Measurements from ENCODE around the gene ABCG1.
A peak's percentile ranks its signal among the peaks of the same experiment; 100 is the strongest.

ABCG1 gene

DNA sequence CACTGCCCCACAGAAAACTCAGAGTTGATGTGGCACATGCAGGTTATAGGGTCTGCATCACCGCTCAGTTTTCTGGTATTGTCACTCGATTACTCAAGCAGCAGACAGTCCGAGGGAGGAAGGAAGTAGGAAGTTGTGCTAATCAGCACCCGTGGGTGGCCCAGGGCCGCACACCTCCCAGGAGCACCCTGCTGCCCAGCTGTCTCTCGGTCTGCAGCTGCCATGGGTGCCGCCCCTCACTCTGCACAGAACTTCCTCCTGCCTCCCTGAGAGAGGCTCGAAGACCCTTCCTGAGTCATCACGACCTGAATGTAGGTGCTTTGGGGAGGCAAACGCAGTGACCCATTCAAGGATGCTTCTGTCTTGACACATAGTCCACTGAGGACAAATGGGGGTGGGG is 100.4 kb downstream of the ABCG1 start:
- DNase-seq, result peak in 1 of 51 donors; percentile 9

- DNase-seq, result no peak
Observed at GRCh38 chr21:42319851-42320572, 101.1 kb downstream of the ABCG1 start.

GRCh38 chr21:42320791-42321190 is 101.9 kb downstream of the ABCG1 start:
- DNase-seq, result no peak

DNA sequence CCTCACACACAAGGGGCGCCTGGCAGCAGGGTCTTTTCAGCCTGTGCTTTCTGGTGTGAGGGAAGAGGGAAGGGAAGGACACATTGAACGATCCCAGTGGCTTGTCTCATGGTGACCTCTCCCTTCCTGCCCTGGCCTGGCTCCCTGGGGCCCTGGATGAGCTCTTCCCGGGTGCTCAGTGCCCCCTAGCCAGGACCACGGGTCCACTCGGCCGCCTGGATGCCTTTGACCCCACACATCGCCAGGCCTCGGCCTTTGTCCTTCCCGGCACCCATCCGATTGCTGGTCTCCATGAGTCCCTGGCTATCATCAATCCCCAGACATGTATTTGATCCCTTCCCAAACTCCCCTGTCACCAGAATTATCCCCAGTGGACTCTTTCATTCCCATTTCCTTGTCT is 102.3 kb downstream of the ABCG1 start:
- DNase-seq, result no peak

GRCh38 chr21:42321845-42322244 is 102.9 kb downstream of the ABCG1 start:
- DNase-seq, result no peak

DNA sequence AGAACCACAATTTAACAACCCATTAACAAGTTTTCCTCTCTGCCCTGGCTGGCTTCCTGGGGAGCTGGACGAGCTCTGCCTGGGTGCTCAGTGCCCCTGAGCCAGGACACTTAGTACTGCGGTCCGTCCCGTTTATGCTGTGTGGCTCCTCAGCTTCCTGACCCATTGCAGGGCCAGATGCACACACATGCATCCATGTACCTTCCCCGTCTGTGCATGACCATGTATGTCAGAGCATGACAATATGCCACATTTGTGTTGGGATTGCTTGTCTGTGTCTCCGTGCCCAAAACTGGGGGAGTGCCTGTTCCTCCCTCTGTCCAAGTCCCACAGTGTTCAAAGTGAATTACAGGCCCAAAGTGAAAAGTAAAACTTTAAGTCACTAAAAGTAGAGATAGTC is 106.0 kb downstream of the ABCG1 start:
- DNase-seq, result no peak

DNA sequence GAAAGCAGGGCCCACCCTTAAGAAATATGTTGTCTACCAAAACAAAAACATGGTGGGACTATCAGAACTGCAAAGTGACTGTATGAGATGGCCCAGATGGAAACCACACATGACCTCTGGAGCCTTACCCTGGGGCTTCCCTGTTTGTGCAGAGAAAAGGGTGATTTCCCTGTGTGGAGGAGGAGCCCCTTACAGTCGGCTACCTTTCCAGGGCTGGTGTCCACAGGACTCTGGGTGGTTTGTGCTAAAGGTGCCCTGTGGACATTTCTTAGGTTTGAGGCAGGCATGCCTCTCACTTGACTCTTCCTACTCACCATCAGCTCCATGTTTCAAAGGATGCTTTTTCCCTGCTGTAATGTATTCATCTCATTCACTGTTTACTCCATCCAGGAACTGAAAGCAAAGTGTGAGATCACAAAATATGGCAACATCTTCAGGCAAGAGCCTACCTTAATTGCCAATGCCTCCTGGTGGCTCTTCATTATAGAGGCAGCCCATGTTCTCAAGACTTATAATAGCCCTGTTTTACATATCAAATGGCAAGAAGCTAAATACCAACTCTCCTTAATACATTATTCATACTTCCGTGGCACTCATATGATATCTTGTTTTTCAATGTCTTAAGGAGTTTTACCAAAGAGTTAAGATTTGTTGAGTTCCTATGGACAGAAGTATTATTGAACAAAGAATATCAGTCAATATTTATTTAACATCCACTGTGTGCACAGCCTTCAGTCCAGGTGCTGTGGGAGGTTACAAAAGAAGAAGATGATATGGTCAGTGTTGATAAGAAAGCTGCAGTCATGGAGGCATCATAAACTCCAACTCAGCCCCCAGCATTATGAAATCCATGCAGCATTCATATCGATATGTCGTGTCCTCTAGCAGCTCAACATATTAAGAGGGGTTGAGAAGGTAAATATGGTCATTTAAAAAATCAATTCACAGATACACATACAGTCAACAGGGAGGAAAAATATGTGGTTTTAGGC is 111.7 kb downstream of the ABCG1 start:
- no peak for DNase-seq

DNA sequence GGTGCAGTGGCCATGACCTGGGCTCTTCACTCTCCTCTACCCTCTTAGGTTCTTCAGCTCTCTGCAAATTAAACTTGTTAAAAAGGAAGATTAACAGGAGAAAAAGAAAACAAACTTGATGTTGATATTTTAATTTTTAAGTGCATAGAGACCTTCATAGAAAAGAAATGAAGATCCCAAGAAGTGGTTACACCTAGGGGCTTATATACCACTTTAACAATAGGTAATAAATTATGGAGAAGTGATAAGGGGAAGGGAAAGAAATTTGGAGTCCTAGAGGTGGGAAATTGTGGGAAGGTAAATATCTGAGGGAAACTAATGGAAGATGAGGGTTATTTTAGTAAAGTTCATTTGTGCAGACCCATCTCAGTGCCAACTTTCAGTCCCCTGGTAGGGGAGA is 112.7 kb downstream of the ABCG1 start:
- no peak for DNase-seq

DNA sequence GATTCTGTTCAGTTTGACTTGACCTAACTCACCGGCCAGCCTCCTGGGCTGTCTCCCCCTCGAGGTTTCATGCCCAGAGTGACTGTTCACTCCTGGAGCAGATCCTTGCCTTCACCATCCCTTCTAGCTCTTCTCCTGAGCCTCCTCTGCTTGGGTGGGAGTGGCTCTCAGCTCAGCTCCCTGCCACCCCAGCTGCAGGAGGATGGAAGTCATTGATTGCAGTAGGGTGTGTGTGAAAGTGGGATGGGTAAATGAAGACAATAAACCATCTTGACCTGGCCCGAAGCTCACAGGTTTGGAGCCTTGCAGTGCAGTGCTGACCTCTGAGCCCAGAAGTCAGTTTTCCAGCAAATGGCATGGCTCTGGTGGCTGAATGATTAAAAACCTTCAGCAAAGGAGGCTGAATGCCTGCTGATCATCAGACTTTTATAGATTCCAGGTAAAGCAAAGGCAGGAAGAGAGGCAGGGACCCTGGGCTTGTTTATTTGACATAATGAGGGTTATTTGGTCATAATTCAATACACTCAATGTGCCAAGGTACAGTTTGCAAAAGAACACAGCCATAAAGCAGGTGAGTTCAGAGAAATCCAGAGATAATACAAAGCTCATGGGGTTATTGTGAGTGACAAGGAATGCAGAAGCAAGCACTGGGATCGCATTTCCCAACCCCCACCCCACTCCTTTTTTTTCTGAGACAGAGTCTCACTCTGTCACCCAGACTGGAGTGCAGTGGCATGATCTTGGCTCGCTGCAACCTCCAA is 113.8 kb downstream of the ABCG1 start:
- no peak for DNase-seq

GRCh38 chr21:42336054-42336453 is 117.1 kb downstream of the ABCG1 start:
- DNase-seq, result no peak

DNA sequence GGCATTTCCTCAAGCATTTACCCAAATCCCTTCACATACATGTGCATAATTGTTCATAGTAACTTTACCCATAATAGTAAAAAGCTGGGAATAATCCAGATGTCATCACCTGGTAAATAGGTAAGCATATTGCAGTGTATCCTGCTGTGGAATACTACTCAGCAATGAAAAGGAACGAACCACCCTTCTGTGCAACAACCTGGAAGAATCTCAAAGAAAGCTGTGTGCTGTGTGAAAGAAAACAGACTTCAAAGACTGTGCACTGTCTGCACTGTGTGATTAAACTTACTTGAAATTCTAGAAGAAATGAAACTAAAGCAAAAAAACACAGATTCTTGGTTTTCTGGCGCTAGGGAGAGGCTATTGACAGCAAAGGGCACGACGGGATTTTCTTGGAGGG is 118.3 kb downstream of the ABCG1 start:
- no peak for DNase-seq

DNA sequence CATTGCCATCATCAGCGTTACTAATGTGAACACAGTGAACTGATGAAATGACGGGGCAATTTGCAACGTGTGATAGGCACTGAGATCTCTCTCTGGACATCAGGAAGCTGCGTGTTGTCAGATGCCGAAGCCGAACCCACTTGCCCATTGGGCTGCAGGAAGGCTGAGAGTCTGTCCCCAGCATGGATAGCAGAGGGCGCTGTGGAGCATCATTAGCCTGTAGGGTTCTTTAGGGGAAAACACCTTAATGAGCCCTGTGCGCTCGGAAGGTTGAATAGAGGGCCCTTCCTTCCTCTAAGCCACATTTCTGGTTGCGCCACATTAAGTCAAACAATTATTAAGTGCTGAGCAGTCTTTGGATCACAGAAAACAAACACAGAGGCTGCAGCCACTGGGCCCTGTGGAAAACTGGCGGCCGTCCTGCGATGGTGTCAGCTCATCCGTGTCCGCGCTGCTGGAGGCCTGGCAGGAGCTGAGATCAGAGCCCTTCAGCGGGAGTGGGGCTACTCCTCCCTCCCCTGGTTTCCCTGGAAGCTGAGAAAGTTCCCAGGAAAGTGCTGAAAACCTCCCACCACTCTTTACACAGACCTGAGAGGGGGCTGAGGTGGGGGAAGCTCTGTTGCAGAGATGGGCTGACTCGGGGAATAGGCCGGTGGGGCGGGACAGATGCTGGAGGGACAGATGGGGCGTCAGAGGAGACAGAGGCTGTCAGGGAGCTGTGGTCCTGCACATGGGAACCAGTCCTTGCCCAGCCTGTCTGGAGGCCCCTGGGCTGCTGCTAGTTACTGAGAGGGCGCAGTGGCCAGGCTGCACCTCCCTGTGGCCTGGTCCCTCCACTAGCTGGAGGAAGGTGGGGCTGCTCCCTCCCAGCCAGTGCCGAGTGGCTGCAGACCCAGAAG is 119.1 kb downstream of the ABCG1 start:
- peak in 38 of 51 donors; percentile 11 to 76 (median 40) for DNase-seq

- no peak for DNase-seq
Observed at GRCh38 chr21:42338729-42339715, 120.1 kb downstream of the ABCG1 start.

DNA sequence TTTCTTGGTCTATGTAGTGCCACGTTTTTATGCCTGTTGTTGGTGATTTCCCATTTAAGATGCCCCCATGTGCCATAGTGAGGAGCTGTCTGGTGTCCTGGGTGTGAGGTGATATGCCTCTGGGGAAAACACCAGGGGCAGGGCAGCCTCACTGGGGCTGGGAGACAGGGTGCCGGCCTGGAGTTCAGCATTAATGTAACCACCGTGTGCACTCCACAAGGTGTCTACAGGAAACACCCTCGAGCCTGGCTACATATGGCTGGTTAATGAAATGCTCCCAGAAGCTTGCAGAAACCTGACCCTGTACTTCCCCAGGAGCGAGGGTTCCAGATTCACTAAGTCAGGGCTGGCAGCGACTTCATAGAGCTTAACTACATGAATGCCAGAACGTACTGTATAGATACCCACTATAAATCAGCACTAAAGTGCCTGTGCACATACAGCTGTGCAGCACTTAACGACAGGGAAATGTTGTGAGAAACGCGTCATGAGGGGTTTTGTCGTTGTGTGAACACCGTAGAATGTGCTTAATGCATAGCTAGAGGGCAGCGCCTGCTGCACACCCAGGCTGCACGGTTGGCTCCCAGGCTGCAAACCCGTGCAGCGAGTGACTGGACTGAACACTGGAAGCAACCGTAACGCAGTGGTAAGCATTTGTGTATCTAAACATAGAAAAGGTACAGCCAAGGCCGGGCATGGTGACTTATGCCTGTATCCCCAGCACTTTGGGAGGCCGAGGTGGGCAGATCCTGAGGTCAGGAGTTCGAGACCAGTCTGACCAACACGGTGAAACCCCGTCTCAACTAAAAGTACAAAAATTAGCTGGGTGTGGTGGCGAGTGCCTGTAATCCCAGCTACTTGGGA is 121.5 kb downstream of the ABCG1 start:
- DNase-seq, result no peak

DNA sequence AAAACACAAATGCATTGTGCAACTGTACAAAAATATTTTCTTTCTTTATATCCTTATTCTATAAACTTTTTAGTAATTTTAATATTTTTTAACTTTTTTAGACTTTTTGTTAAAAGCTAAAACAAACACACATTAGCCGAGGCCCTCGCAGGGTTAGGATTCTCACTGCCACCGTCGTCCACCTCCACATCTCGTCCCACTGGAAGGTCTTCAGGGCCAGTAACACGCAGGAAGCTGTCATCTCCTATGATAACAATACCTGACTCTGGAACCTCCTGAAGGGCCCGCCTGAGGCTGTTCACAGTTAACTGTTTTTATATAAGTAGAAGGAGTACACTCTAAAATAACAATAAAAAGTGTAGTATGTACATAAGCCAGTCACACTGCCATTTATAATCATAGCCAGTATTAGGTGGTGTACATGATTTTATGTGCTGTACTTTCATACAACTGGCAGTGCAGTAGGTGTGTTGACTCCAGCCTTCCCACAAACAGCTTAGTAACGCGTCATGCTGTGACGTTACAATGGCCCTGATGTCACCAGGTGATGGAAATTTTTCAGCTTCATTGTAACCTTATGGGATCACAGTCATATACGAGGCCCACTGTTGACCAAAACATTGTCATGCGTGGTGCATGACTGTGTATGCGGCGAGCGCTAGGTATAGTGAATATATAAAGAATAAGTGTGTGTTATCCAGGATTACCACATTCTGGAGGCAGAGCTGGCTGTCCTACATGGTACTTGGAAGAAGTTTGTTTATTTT is 123.0 kb downstream of the ABCG1 start:
- DNase-seq, result no peak

DNA sequence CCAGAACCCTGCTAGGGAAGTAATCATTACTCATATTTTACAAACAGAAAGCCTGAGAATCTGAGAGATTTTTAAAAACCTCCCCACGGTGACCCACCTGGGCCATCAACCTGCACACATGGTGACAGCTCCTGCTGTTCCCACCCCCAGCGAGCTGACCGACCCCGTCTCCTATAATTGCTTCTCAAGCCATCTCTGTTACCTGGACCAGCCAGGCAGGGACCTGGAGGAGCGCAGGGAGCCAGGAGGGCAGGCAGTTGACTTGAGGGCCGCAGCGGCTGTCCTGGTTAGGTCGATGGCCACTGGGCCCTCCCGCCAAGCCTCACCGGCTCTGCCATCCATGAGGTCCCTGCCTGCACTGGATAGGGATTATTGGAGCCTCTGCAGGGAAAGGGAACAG is 124.2 kb downstream of the ABCG1 start:
- no peak for DNase-seq

GRCh38 chr21:42343556-42343955 is 124.6 kb downstream of the ABCG1 start:
- DNase-seq, result no peak

All from hypothalamus (tissue), 51 donors.